Calu3 (cell line): ENCODE data around the gene RUNX2. TPM values are rescaled to one million over a fixed set of nuclear protein-coding genes. Genes with fewer than 3 reads are reported as not detected.

Source experiments
- BruUV-seq: library from RNA; stranded (reverse); fragments of 400-500 nt; replicated peaks from 2 replicates; lab custom pipeline; 2021; lab: Mats Ljungman, UMichigan
- CTCF ChIA-PET: fragments of 300-600 bp; sonication (Branson Sonifier 250); formaldehyde crosslinking; loops from one replicate; lab custom pipeline; 2022; ENCODE audit warnings: antibody characterized with exemption; lab: Charles Lee
- DNase-seq: peaks from one replicate; pipeline ENCODE4 v3.0.0; 2022
- H3K27ac Mint-ChIP-seq: one replicate; pipeline ENCODE4 v1.8.0; 2022; ENCODE audit warnings: mixed read lengths; ENCODE audit not compliant: unreplicated experiment
- H3K27me3 Mint-ChIP-seq: one replicate; pipeline ENCODE4 v1.8.0; 2022; ENCODE audit warnings: mixed read lengths; ENCODE audit not compliant: unreplicated experiment
- H3K36me3 Mint-ChIP-seq: one replicate; pipeline ENCODE4 v1.8.0; 2022; ENCODE audit warnings: mild to moderate bottlenecking, moderate library complexity, mixed read lengths; ENCODE audit not compliant: insufficient read depth, unreplicated experiment
- H3K4me1 Mint-ChIP-seq: one replicate; pipeline ENCODE4 v1.8.0; 2022; ENCODE audit warnings: mild to moderate bottlenecking, low read depth, mixed read lengths; ENCODE audit not compliant: unreplicated experiment
- H3K4me3 Mint-ChIP-seq: one replicate; pipeline ENCODE4 v1.8.0; 2022; ENCODE audit warnings: mild to moderate bottlenecking, low read depth, moderate library complexity, mixed read lengths; ENCODE audit not compliant: unreplicated experiment
- H3K9me3 Mint-ChIP-seq: one replicate; pipeline ENCODE4 v1.8.0; 2022; ENCODE audit warnings: low read depth, mixed read lengths; ENCODE audit not compliant: unreplicated experiment
- CTCF ChIP-seq: fragments of 200-600 bp; IDR thresholded peaks from one replicate; pipeline ENCODE4 v1.8.0; 2022; ENCODE audit warnings: antibody characterized with exemption; ENCODE audit not compliant: unreplicated experiment
- intact Hi-C: fragments of 100-400 bp; cut with micrococcal nuclease; formaldehyde crosslinking; loops from one replicate; pipeline ENCODE4 v1.10.0; 2022; ENCODE audit not compliant: unreplicated experiment
- total RNA-seq: library from RNA; stranded (reverse); gene quantifications from 2 replicates; pipeline ENCODE4 v1.2.3, GENCODE V29; 2022

RUNX2 gene
- total RNA-seq, 1 experiment from 2014 or later, result 0.54 TPM

GRCh38 chr6:45624228-45624627 is 296.1 kb downstream of the RUNX2 start:
- DNase-seq, result no peak
- no peaks in the 10 kb centered on the region for H3K9me3 Mint-ChIP-seq
- intact Hi-C loops, result no loop called here
- peaks cover 13% of the 10 kb centered on the region for H3K27me3 Mint-ChIP-seq
- CTCF ChIA-PET, result interaction anchor here (0.7 to 1.0 kb wide), 2 partner anchors 9 to 86 kb away, joined by 4 to 5 read pairs; no protein-coding TSS in a partner anchor
- TF ChIP-seq CTCF, result no peak
- H3K27ac Mint-ChIP-seq, result no peak overlapping the region
- H3K4me3 Mint-ChIP-seq, result no peak overlapping the region
- BruUV-seq, result no TSS peak
- H3K36me3 Mint-ChIP-seq, result no peaks in the 10 kb centered on the region
- no peaks in the 10 kb centered on the region for H3K4me1 Mint-ChIP-seq

- Mint-ChIP-seq H3K4me3 (no peak overlapping the region), H3K27ac (no peak overlapping the region), H3K9me3 (no peaks in the 10 kb centered on the region), H3K36me3 (no peaks in the 10 kb centered on the region), H3K27me3 (peaks cover 13% of the 10 kb centered on the region), H3K4me1 (no peaks in the 10 kb centered on the region)
- CTCF ChIA-PET, result no interaction called here
- BruUV-seq, result no TSS peak
- no peak for TF ChIP-seq CTCF
- intact Hi-C loops, result no loop called here
- DNase-seq, result no peak
These were observed 297.1 kb downstream of the RUNX2 start for GRCh38 chr6:45625191-45625664.

- no TSS peak for BruUV-seq
- Mint-ChIP-seq H3K9me3 (no peaks in the 10 kb centered on the region), H3K27ac (no peak overlapping the region), H3K36me3 (no peaks in the 10 kb centered on the region), H3K27me3 (peaks cover 13% of the 10 kb centered on the region), H3K4me1 (no peaks in the 10 kb centered on the region), H3K4me3 (no peak overlapping the region)
- intact Hi-C loops, result no loop called here
- no peak for DNase-seq
- TF ChIP-seq CTCF, result no peak
- CTCF ChIA-PET, result no interaction called here
These were observed 298.2 kb downstream of the RUNX2 start for GRCh38 chr6:45626087-45626891.

GRCh38 chr6:45630314-45630713 is 302.2 kb downstream of the RUNX2 start:
- Mint-ChIP-seq H3K36me3 (no peaks in the 10 kb centered on the region), H3K27ac (no peak overlapping the region), H3K4me3 (no peak overlapping the region), H3K9me3 (no peaks in the 10 kb centered on the region), H3K27me3 (peaks cover 13% of the 10 kb centered on the region), H3K4me1 (no peaks in the 10 kb centered on the region)
- no peak for DNase-seq
- intact Hi-C loops, result no loop called here
- CTCF ChIA-PET, result no interaction called here
- no TSS peak for BruUV-seq
- no peak for TF ChIP-seq CTCF
